HCT116 (cell line): ENCODE data around the gene LGMN. TPM values are rescaled to one million over a fixed set of nuclear protein-coding genes. Genes with fewer than 3 reads are reported as not detected.

ENCODE experiments used
- ATAC-seq: fragments of 200-7000 bp; cut with Tn5 transposase; 2 replicates; pipeline ENCODE4 v1.9.1; 2020; ENCODE audit warnings: mild to moderate bottlenecking, moderate library complexity
- BruUV-seq: library from RNA; stranded (reverse); fragments of 400-500 nt; replicated peaks from 2 replicates; lab custom pipeline; 2021; lab: Mats Ljungman, UMichigan
- CTCF ChIA-PET: fragments of 300-600 bp; sonication (Branson Sonifier 250); formaldehyde crosslinking; loops from one replicate; lab custom pipeline; 2021; ENCODE audit warnings: antibody characterized with exemption; lab: Charles Lee
- POLR2A ChIA-PET: fragments of 300-600, 350-600 bp; sonication (Branson Sonifier 250); formaldehyde crosslinking; loops from one replicate; lab custom pipeline; 2021; ENCODE audit warnings: antibody characterized with exemption; lab: Charles Lee
- RAD21 ChIA-PET, 2 experiments: fragments of 300-600 bp; sonication (Branson Sonifier 250); formaldehyde crosslinking; loops; one replicate each; lab custom pipeline; 2023; ENCODE audit warnings: low total read pairs in 2 of 2; ENCODE audit not compliant: uncharacterized antibody in 2 of 2, unreplicated experiment in 2 of 2, low non-redundant PET in 1 of 2; lab: Charles Lee
- DNase-seq: peaks from one replicate; pipeline ENCODE4 v3.0.0-alpha.2; 2010; ENCODE audit warnings: low read depth, low spot score
- H2AFZ ChIP-seq: fragments of 200-600 bp; shearing (Covaris generic), sonication (generic); 2 replicates; pipeline ENCODE4 v1.6.1; 2017; ENCODE audit warnings: low read depth, mixed run types, mixed read lengths, antibody characterized with exemption, low read length; ENCODE audit not compliant: poor library complexity, severe bottlenecking
- H3K27ac ChIP-seq: 2 replicates; pipeline ENCODE4 v1.5.1; 2012; ENCODE audit warnings: low read depth, low read length
- H3K27me3 ChIP-seq: fragments of 200-600 bp; sonication (generic); 2 replicates; pipeline ENCODE4 v1.6.1; 2016; ENCODE audit warnings: mixed run types, low read length, mixed read lengths; ENCODE audit not compliant: insufficient read depth
- H3K36me3 ChIP-seq, 2 experiments: fragments of 200-500 bp in 1 of 2; fragments of 200-600 bp in 1 of 2; sonication (Bioruptor generic) in 1 of 2; sonication (generic) in 1 of 2; 2 replicates each; pipeline versions ENCODE4 v1.5.1 to v1.6.1; 2014 to 2016; ENCODE audit warnings: low read length in 2 of 2, inconsistent platforms in 1 of 2, mixed read lengths in 1 of 2, mixed run types in 1 of 2; ENCODE audit not compliant: insufficient read depth in 2 of 2, control insufficient read depth in 1 of 2
- H3K4me1 ChIP-seq, 2 experiments: fragments of 200-600 bp in 1 of 2; sonication (generic) in 1 of 2; 2 replicates each; pipeline versions ENCODE4 v1.5.1 to v1.6.1; 2012 to 2017; ENCODE audit warnings: low read length in 2 of 2, inconsistent platforms in 1 of 2, mild to moderate bottlenecking in 1 of 2, mixed read lengths in 1 of 2, mixed run types in 1 of 2, moderate library complexity in 1 of 2; ENCODE audit not compliant: insufficient read depth in 2 of 2, control insufficient read depth in 1 of 2
- H3K4me2 ChIP-seq: fragments of 200-600 bp; sonication (generic); 2 replicates; pipeline ENCODE4 v1.6.1; 2017; ENCODE audit warnings: mixed run types, low read length, mixed read lengths
- H3K4me3 ChIP-seq, 2 experiments: fragments of 200-600 bp in 1 of 2; sonication (generic) in 1 of 2; replicated peaks in 1 of 2; 2 replicates each; pipeline ENCODE4 v1.5.1; 2011 to 2016; ENCODE audit warnings: low read length in 2 of 2, control low read depth in 1 of 2, low read depth in 1 of 2, mild to moderate bottlenecking in 1 of 2, mixed read lengths in 1 of 2, mixed run types in 1 of 2
- H3K79me2 ChIP-seq: fragments of 200-600 bp; sonication (generic); 2 replicates; pipeline ENCODE4 v1.6.1; 2017; ENCODE audit warnings: mild to moderate bottlenecking, mixed run types, low read length, moderate library complexity, mixed read lengths; ENCODE audit not compliant: insufficient read depth
- H3K9ac ChIP-seq: fragments of 200-600 bp; sonication (generic); 2 replicates; pipeline ENCODE4 v1.6.1; 2016; ENCODE audit warnings: low read length, mixed read lengths
- H3K9me2 ChIP-seq: fragments of 200-600 bp; sonication (generic), shearing (Covaris generic); 2 replicates; pipeline ENCODE4 v1.6.1; 2017; ENCODE audit warnings: mixed run types, mild to moderate bottlenecking, moderate library complexity; ENCODE audit not compliant: insufficient read depth
- H3K9me3 ChIP-seq, 2 experiments: fragments of 200-500 bp in 1 of 2; fragments of 200-600 bp in 1 of 2; sonication (Bioruptor generic) in 1 of 2; sonication (generic) in 1 of 2; 2 replicates each; pipeline ENCODE4 v1.6.1; 2014 to 2017; ENCODE audit warnings: low read length in 2 of 2, mixed read lengths in 2 of 2, inconsistent platforms in 1 of 2, low read depth in 1 of 2, mild to moderate bottlenecking in 1 of 2, mixed run types in 1 of 2, moderate library complexity in 1 of 2; ENCODE audit not compliant: control insufficient read depth in 1 of 2, insufficient read depth in 1 of 2
- H4K20me1 ChIP-seq: fragments of 200-600 bp; sonication (generic), shearing (Covaris generic); 2 replicates; pipeline ENCODE4 v1.6.1; 2017; ENCODE audit warnings: mixed run types, mild to moderate bottlenecking, moderate library complexity; ENCODE audit not compliant: insufficient read depth
- ATF3 ChIP-seq: IDR thresholded peaks from 2 replicates; pipeline ENCODE4 v1.6.1; 2012
- EGR1 ChIP-seq: IDR thresholded peaks from 2 replicates; pipeline ENCODE4 v1.6.1; 2012; ENCODE audit warnings: low read depth
- ELF1 ChIP-seq: IDR thresholded peaks from 2 replicates; pipeline ENCODE4 v1.6.1; 2012; ENCODE audit warnings: low read depth, borderline replicate concordance
- EZH2 ChIP-seq: fragments of 200-600 bp; sonication (generic); IDR thresholded peaks from 2 replicates; pipeline ENCODE4 v1.6.1; 2017; ENCODE audit warnings: antibody characterized with exemption, mixed run types
- FOSL1 ChIP-seq: IDR thresholded peaks from 2 replicates; pipeline ENCODE4 v1.6.1; 2012; ENCODE audit warnings: low read depth
- JUND ChIP-seq: IDR thresholded peaks from 2 replicates; pipeline ENCODE4 v1.6.1; 2012
- MAX ChIP-seq: IDR thresholded peaks from 2 replicates; pipeline ENCODE4 v1.6.1; 2012
- POLR2AphosphoS5 ChIP-seq: IDR thresholded peaks from 2 replicates; pipeline ENCODE4 v1.6.1; 2011; ENCODE audit warnings: mild to moderate bottlenecking, low read depth, low read length, moderate library complexity
- RAD21 ChIP-seq: IDR thresholded peaks from 2 replicates; pipeline ENCODE4 v1.6.1; 2012; ENCODE audit warnings: low read depth, mild to moderate bottlenecking
- SIN3A ChIP-seq: IDR thresholded peaks from 2 replicates; pipeline ENCODE4 v1.6.1; 2012; ENCODE audit warnings: low read depth
- SRF ChIP-seq: IDR thresholded peaks from 2 replicates; pipeline ENCODE4 v1.6.1; 2012; ENCODE audit warnings: low read depth
- TCF7L2 ChIP-seq: IDR thresholded peaks from 2 replicates; pipeline ENCODE4 v1.7.0; 2011; ENCODE audit warnings: borderline replicate concordance, inconsistent platforms; ENCODE audit not compliant: insufficient read depth, insufficient read length; ENCODE audit errors: extremely low read depth
- YY1 ChIP-seq: IDR thresholded peaks from 2 replicates; pipeline ENCODE4 v1.6.1; 2011; ENCODE audit warnings: low read length, low read depth, moderate library complexity, mild to moderate bottlenecking; ENCODE audit not compliant: insufficient replicate concordance; ENCODE audit errors: extremely low read depth
- ZBTB33 ChIP-seq: IDR thresholded peaks from 2 replicates; pipeline ENCODE4 v1.6.1; 2011; ENCODE audit warnings: mild to moderate bottlenecking, low read length, moderate library complexity; ENCODE audit not compliant: insufficient replicate concordance; ENCODE audit errors: extremely low read depth
- intact Hi-C: fragments of 100-400 bp; cut with micrococcal nuclease; formaldehyde crosslinking; loops from 2 replicates; pipeline ENCODE4 v1.10.0; 2022
- total RNA-seq: library from RNA; stranded (reverse); gene quantifications from one replicate; pipeline ENCODE4 v1.2.1, GENCODE V29; 2021; ENCODE audit not compliant: unreplicated experiment

Gene LGMN
- total RNA-seq, 1 experiment from 2014 or later, result 44.9 TPM

GRCh38 chr14:92654239-92654901, 94.1 kb downstream of the LGMN start:
- intact Hi-C loops, result no loop called here
- H3K9ac ChIP-seq, result no peak overlapping the region
- RAD21 ChIA-PET, result no interaction called here
- TF ChIP-seq SIN3A (no peak), FOSL1 (no peak), TCF7L2 (no peak), MAX (no peak), YY1 (no peak), POLR2AphosphoS5 (no peak), JUND (no peak), RAD21 (no peak), EGR1 (no peak), ATF3 (no peak), ELF1 (no peak), ZBTB33 (no peak), EZH2 (no peak), SRF (no peak)
- H2AFZ ChIP-seq, result no peak overlapping the region
- POLR2A ChIA-PET, result no interaction called here
- H3K4me2 ChIP-seq, result no peak overlapping the region
- no peak for DNase-seq
- CTCF ChIA-PET, result no interaction called here
- no peaks in the 10 kb centered on the region for H3K9me2 ChIP-seq
- no peaks in the 10 kb centered on the region for H3K36me3 ChIP-seq
- no peak overlapping the region for H3K27ac ChIP-seq
- no peak for ATAC-seq
- H4K20me1 ChIP-seq, result no peaks in the 10 kb centered on the region
- H3K4me3 ChIP-seq, result no peak overlapping the region
- no peaks in the 10 kb centered on the region for H3K27me3 ChIP-seq
- no TSS peak for BruUV-seq
- H3K79me2 ChIP-seq, result no peaks in the 10 kb centered on the region
- no peaks in the 10 kb centered on the region for H3K9me3 ChIP-seq
- H3K4me1 ChIP-seq, result no peaks in the 10 kb centered on the region

Other genes starting within 250 kb of the LGMN start
- gene RIN3, start 234.8 kb downstream of the LGMN start, total RNA-seq, result 22.2 TPM
- 24.4 TPM for gene GOLGA5, start 45.7 kb upstream of the LGMN start, total RNA-seq
- not detected for gene CHGA, start 174.5 kb upstream of the LGMN start, total RNA-seq